ENCODE measurements around the gene CSAD. TPM values are rescaled to one million over a fixed set of nuclear protein-coding genes. Genes with fewer than 3 reads are reported as not detected.
"Not testable (repeated sequence)": the region's sequence is repeated elsewhere in the genome, so short reads cannot be mapped to it uniquely, and the experiment has no call there.

CSAD gene
- total RNA-seq, 1 experiment from 2014 or later, result 2.8 TPM

DNA sequence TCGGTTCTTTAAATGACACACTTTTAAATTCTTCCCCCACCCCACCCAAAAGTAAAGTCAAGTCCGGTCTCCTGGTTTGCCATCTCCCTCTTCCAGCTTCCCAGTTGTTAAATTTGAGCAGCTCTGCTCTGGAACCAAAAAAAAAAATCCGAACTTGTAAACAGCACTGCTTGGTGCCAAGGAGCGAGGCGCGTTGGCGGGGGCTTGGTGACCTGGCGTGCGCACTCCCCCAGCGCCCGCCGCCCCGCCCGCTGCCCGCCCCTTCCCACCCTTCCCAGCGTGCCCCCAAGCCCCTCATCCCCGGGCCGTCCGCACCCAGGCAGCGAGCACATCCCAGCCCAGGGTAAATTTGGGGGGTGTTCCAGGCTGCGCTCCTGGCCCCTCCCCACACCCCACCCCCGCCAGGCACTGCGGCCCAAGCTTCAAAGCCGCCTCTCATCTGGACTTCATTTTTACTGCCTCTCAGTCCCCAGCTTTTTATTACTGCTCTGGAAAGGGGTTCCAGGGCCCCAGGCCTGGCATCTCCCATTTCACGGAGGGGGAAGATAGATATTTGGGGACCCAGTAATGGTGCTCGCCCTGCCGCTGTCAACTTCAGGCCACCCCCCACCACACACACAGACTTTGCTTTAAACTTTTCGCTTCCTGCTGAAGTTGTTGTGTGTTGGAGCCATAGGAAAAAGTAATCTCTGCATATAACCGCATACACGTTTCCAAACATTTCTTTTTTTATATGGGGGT, 38.0 kb upstream of the CSAD start:
- no peak for DNase-seq (ENCODE audit: low spot score)

DNA sequence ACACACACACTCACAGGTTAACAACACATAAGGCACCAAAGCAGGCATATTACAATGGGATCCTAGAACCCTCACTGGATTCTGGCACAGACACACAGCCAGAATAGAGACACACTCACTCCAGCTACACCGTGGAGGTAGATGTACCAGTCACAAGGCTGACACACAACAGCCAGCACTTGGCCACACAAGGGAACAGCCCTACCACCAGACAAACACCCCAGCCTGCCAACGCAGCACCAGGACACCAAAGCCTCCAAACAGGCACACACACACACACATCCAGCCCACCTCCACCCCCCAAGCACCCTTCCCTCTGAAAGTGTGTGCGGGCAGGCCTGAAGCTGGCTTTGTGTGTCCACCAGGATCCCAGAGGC, 37.2 kb upstream of the CSAD start:
- DNase-seq (ENCODE audit: low spot score), result no peak

DNA sequence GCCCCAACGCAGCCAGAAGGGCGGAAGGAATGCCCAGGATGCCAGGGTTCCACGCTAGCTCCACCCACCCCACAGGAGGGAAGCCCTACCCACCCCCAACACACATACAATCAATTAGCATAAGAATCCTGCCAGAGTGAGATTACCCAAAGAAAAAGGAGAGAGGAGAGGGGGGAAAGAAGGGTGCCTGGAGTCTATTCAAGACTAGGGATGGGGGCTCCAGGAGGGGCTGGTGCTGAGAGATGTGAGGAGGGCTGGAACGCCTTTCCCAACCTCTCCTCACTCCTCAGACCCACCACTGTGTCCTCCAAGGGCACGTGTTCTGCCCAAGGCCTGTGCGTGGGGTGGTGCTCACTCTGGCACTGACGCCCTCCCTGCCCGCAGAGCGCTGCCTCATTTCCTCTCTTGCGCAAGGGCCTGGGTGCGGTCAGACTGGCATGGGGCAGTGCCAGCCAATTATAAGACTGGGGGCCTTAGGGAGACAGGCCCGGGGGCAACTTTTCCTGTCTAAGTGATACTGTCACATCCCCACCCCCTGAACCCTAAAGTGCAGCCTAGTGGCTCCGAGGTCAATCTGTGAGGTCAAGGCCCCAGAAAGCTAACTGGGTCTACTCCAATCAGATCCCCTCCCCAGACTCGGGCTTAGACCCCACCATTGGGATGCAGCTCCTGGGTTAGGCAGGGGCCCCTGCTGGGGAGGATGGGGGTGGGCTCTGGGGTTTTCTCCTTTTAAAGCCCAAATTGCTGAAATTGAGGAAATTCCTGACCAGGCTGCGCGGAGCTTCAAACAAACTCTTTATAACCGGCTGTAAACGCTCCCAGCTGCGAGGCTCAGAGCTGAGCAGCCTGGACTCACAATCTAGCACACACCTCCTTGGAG, 36.6 kb upstream of the CSAD start:
- DNase-seq (ENCODE audit: low spot score), result peak; percentile 40

DNA sequence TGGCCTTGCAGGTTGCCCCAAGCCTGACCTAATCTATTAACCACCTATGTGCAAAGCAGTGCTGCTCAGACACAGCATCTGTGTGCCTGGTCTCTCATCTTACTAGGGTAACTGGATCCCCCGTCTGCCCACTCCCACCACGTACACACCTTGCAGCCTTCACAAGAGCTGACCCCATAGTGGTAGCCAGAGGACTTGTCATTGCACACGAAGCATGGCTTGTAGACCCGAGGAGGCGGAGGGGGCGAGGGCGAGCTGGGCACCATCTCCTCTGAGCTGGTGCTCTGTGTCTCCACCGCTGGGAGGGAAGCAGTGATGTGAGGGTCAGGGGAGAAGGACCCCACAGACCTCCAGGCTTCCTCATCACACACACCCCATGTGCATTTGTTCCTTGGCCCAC, 34.8 kb upstream of the CSAD start:
- DNase-seq (ENCODE audit: low spot score), result no peak

DNA sequence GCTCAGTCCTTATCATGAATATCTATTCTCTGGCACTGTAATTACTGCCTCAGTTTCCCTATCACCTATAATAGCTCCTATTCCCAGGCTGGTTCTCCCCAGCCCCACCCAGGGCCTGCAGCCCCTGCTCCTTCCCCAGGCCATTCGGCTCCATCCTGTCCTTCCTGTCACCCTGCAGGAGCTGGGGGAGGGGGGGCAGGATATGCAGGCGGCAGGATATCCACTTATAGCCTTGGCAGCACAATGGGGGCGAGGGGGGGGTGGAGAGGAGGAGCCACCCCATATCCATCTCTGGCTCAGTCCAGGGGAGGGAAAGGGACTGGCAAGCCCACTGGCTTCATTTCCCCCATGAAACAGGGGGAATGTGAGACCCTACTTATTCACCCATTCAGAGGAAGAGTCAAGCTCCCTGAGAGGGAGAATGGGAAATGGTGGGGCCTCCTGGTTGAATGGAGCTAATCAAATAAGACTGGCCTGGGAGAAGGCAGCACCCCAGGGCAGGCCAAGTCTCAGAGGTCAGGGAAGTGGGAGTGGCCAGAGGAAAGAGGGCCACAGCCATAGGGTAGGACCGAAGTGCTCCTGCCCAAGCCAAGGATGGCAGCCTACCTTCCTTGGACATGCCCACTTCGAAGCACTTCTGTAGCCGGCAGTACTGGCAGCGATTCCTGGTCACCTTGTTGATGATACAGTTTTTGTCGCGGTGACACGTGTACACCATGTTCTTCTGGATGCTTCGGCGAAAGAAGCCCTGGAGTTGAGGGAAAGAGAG, 34.1 kb upstream of the CSAD start:
- DNase-seq (ENCODE audit: low spot score), result no peak

DNA sequence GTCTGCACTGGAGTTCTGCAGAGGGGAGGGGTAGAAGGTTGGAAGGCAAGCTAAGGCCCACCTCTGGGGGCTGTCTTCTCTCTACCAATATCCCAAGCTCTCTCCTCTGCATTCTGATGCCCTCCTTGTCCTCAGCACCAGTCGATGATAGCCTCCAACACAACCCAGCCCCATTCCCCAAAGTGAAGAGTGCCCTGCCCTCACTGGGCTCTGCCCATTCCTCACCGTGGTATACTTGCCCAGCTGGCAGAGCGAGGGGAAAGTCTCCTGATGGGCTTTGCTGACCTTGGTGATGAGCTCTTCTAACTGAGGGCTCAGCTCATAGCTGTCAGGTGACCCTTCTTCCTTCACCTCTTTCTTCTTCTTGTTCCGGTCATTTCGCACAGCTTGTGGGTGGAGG, 33.5 kb upstream of the CSAD start:
- DNase-seq (ENCODE audit: low spot score), result no peak

DNA sequence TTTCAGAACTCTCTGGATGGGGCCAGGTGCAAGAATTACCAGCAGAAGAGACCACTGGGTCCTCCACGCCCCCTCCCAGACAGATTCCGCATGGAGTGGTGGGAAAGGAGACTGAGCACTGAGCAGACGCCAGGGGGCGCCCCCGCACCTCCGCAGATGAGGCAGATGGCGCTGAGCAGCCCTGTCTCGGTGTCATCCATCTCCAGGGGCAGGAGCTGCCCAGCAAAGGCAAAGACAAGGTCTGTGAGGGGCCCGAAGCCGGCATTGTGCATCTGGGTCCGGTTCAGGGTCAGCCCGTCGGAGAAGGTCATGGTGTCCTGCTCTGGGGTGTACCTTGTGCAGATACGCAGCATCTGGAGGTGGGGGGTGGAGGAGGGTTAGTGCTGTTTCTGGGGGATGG, 32.6 kb upstream of the CSAD start:
- peak; percentile 62 for DNase-seq (ENCODE audit: low spot score)

DNA sequence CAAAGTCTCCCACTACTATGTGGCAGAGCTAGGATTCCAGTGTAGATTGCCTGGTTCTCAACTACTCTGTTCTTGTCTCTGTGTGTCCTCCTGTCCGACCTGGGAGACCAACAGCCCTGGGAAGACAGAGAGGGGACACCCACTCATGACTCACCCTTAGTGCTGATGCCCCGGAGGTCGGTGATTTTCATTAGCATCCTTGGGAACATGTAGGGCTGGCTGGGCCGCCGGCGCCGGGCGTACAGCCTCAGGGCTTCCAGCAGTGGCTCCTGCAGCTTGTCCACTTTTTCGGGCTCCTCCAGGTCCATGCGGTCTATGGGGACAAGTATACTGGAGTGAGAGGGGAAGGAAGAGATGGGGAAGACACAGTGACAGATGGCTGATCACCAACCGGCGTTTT, 32.2 kb upstream of the CSAD start:
- no peak for DNase-seq (ENCODE audit: low spot score)

DNA sequence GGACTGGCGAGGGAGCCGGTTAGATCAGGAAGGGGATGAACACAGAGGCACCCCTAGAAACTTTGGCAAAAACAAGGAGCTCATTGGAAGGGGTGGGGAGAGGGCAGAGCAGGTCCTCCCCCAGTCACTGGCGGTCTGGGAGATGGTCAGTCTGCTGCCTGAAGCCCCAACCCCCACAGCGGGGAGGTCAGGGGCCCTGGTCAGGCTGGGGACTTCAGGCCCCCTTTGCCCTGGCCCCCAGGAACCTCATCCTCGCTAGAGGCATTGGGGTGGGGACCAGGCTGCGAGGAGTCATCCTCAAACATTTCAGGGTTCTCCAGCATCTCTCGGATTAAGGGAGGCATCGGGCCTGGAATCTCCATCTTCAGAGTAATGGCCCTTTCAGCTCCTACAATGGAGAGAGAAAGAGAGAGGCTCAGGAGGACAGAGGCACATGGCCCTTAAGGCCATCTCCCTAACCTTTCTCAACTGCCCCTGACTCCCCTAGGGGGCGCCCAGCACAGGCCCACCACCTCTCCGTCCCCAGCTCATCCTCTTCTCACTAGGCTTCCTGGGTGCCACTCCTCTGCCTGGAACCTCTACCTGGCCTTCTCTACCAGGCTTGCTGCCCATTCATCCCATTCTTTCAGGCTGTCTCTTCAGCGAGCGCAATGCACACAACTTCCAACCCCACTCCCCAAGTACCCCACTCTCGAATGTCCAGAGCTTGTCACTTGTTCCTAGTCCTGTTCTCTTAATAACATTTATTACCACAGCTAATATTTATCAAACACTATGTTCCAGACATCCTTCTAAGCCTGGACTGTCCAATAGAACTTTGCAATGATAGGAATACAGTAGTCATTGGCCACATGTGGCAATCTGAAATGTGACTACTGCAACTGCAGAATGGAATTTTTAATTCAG, 31.0 kb upstream of the CSAD start:
- DNase-seq (ENCODE audit: low spot score), result no peak

DNA sequence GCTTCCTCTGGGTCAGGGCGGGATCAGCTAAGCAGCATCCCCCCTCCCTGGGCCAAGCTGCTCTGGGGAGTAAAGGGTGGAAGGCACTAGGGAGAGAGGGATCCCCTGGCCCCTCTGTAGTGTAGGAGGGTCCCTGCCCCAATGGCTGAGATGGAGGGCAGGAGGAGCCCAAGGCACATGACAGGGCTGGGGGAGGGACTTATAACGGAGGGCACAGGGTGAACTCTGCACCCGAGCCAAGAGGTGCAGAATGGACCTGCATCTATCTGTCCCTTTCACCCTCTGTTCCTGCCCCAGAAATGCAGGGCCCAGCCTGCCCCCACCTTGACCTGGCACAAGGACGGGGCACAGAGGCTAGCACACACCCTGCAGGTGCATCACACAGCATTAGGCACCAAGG, 30.1 kb upstream of the CSAD start:
- DNase-seq (ENCODE audit: low spot score), result no peak

DNA sequence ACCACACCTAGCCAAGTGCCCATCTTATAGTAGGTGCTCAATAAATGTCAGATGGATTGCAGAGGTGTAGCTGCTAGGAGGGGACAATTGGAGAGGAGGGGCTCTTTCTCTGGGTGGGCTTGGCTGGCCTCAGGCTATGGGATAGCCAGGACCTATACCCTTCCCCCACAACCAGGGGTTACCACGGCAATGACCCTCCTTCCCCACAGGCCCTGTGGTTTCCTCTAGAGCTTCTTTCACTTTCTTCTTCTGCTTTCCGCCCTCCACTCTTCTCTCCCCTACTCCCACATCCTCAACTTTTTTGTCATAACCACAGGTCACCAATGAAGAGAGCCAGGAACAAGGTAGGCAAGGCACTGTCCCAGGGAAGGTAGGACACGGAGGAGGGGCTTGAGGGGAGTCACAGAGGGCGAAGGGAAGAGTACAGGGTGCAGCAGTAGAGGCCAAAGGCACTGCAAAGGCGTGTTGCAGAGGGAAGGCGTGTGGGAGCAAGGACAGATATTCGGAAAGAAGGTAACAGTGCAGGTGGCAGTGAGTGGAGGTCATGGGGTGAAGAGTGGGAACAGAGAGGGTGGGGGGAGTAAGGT, 28.2 kb upstream of the CSAD start:
- no peak for DNase-seq (ENCODE audit: low spot score)

DNA sequence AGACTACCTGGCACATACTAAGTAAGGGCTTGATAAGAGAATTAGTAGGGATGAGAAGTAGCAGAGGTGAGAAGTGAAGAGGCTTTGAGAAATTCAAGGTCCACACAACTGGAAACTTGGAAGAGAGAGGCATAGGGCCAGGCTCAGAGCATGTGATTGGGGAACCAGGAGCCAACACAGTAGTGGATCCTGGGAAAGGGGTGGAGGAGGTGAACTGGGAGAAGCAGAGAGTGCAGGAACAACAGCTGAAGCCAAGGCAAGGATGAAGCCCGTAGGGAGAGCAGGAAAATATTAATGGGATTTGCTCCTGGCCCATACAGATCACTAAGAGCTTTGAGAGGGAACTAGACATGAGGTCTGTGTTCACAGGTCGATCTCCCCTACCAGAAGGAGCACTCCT, 27.7 kb upstream of the CSAD start:
- DNase-seq (ENCODE audit: low spot score), result no peak

DNA sequence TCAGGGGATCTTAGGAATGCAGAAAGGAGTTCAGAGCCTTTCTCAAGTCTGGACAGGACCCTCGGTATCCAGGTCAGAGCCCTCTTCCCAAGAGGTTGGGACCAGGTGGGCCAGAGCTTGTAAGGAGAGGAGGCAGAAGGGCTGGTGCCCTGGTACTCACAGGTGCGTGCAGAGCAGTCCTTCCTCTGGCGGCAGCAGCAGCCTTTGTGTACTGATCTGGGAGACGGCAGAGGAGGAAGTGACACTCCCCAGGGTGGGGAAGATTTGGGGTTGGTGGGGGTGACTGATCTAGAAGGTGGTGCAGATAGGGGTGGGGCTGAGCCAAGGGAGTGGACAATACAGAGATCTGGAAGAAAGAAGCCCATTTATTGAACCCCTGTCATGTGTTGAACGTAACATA, 26.3 kb upstream of the CSAD start, which contains the start of gene ITGB7:
Gene ITGB7, minus strand, starts transcription at position 210 of the 400 bp plus-strand sequence. CDS start 6,808 bp downstream, outside the sequence.
- no peak for DNase-seq (ENCODE audit: low spot score)

DNA sequence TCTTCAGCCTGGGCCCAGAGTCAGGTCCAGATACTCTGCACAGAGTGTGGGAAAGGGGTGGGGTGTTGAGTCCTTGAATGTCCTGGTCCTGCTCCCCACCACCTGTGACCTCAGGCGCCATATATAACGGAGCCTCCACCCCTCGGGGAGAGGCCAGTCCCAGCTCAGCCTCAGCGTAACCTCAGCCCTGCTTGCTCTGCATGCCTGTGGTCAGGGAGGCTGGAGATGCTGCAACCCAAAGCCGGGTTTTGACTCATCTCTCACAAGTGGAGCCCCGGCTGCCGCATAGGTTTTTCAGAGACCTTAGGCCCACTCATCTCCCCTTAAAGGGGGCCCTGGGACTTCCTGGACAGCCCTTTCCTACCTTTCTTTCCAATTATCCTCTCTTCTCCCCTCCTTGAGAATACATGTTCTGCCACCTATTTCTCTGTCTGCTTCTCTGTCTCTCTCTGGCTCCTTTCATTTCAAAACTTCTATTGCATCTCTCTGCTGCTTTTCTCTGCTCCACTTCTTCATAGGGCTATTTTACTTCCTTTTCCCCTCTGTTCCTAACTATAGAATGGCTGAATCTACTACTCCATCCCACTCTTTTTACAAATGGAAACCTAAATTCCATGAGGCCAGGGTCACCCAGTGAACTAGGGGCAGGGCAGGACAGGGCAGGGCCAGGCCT, 25.2 kb upstream of the CSAD start:
- peak; percentile 74 for DNase-seq (ENCODE audit: low spot score)

DNA sequence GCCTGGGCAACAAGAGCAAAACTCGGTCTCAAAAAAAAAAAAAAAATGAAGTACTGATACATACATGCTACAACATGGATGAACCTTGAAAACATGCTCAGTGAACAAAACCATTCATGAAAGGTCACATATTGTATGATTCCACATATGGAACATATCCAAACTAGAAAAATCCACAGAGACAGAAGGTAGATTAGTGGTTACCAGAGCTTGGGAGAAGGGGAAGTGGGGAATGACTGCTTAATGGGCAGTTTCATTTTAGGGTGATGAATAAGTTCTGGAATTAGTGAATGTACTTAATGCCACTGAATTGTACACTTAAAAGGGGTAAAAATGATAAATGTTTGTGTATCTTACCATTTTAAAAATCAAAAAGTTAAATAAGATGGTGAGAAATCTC, 23.6 kb upstream of the CSAD start:
- no peak for DNase-seq (ENCODE audit: low spot score)

DNA sequence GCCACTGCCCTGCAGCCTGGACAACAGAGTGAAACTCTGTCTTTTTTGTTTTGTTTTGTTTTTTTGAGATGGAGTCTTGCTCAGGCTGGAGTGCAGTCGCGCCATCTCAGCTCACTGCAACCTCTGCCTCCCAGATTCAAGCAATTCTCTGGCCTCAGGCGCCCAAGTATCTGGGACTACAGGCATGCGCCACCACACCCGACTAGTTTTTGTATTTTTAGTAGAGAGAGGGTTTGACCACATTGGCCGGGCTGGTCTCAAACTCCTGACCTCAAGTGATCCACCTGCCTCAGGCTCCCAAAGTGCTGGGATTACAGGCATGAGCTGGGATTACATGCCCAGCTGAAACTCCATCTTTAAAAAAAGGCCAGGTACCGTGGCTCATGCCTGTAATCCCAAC, 21.6 kb upstream of the CSAD start:
- not testable (repeated sequence) for DNase-seq (ENCODE audit: low spot score)

DNA sequence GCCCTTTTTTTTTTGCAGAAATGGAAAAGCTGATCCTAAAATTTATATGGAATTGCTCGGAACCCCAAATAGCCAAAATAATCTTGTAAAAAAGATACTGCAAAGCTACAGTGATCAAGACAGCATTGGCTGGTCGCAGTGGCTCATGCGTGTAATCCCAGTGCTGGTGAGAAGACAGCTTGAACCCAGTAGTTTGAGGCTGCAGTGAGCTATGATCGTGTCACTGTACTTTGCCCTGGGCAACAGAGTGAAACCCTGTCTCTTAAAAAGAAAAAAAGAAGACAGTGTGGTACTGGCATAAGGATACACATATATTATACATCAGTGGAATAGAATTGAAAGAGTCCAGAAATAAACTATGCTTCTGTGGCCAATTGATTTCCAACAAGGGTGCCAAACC, 20.9 kb upstream of the CSAD start:
- no peak for DNase-seq (ENCODE audit: low spot score)

DNA sequence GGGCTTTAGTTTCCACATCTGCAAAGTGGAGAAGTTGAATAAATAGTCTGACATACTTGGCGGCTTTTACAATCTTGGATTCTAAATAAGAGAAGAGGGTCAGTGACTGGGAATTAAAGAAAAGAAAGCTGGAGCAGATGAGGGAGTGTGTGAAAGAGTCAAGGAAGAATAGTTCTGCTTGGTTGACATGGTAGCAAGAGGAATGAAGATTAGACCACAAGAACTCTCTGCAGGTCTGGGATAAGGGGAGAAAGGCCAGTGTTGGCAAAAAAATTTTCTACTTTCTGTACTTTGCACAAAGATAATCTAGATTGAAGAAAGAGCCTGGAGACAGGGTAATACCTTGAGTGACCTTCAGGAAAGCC, 20.4 kb upstream of the CSAD start:
- DNase-seq (ENCODE audit: low spot score), result no peak

DNA sequence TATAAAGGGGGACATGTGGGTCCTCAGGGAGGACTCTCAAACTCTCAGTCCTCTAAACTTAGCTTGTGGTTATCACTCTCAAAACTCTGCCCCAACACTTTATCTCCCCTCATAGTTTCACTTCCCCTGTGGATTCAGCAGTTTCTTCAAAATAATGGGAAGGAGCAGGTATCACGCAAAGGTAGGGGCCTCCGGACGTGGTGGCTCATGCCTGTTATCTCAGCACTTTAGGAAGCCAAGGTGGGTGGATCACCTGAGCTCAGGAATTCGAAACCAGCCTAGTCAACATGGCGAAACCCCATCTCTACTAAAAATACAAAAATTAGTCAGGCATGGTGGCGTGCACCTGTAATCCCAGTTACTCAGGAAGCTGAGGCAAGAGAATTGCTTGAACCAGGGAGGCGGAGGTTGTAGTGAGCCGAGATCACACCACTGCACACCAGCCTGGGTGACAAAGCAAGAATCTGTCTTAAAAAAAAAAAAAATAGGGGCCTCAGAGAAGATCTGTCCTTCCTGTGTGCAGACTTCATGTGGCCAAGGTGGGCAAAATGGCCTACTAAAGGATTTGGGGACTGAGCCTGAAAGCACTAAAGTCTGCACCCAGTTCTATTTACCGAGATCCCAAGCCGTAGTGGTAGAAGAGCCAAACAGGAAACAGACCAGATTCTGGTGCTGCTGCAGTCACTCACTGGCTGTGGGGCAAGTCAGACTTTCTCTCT, 19.9 kb upstream of the CSAD start:
- DNase-seq (ENCODE audit: low spot score), result no peak

DNA sequence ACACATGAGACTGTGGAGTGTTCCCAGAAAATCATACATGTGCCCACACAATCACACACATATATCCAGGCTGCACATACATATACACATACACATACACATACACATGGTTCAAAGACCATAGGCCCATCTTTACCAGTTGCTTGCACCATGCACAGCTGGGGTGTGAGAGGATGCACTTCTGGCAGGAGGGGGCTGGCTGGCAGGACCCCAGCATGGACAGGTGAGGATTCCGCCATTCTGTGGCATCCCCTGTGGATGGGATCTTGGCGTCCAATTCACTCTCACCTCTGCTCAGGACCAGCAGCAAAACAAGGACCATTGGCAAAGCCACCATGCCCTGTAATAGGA, 19.4 kb upstream of the CSAD start:
- DNase-seq (ENCODE audit: low spot score), result no peak

All from H4 (cell line).